ENCODE results near the gene KCNC1. TPM values are rescaled to one million over a fixed set of nuclear protein-coding genes. Genes with fewer than 3 reads are reported as not detected.

Gene KCNC1
- total RNA-seq, 1 donor: not detected

DNA sequence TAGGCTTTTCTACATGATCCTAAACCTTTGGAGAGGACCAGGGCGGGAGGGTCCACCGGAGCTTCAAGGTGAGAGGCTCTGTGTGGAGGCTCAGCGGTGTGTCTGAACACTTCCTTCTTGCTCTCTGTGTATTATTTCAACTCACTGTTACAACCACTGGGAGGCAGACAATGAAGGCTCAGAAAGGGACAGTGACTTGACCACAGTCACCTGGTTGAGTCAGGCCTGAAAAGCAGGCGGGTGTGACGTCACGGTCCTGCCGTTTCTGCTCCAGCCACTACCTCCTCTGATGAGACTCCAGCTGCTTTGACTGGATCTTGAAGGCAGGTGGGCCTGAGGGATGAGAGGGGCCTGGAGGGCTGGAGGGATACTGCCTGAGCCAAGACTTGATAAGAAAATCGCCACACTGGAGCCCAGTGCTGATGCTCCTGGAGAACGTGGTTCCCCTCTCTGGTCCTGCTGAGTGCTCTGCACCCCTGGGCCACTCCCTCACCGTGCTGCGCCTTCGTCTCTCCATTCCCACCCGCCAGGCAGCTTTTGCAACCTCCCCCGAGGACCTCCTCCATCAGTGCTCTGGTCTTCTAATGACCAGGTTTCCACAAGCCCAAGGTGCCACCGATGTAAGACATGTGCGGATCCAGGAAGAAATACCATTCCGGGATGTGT, 27.9 kb downstream of the KCNC1 start:
- H3K4me3 ChIP-seq (ENCODE audit: low read depth, low read length): no peak overlapping the region
- no peak for DNase-seq (ENCODE audit: low read depth)
- TF ChIP-seq, protein P1, sequence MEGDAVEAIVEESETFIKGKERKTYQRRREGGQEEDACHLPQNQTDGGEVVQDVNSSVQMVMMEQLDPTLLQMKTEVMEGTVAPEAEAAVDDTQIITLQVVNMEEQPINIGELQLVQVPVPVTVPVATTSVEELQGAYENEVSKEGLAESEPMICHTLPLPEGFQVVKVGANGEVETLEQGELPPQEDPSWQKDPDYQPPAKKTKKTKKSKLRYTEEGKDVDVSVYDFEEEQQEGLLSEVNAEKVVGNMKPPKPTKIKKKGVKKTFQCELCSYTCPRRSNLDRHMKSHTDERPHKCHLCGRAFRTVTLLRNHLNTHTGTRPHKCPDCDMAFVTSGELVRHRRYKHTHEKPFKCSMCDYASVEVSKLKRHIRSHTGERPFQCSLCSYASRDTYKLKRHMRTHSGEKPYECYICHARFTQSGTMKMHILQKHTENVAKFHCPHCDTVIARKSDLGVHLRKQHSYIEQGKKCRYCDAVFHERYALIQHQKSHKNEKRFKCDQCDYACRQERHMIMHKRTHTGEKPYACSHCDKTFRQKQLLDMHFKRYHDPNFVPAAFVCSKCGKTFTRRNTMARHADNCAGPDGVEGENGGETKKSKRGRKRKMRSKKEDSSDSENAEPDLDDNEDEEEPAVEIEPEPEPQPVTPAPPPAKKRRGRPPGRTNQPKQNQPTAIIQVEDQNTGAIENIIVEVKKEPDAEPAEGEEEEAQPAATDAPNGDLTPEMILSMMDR (IDR thresholded peaks at IDR 0.05; ENCODE audit: insufficient read depth, low read depth, low read length): no peak

DNA sequence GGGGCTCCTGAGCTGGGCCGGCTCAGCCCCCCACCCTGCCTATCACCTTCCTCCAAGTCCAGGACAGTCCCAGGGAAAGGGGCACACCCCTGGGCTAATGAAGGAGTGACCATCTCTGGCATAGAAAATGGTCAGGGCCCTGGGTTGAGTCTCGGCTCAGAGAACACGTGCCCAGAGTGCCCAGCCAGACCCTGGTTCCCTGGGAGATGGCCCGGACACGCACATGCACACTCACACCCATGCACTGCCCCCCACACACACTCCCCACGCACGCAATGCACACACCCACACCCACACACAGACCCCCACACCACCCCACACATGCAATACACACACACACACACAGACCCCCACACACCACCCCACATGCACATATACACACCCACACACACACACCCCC, 28.7 kb downstream of the KCNC1 start:
- no peak for DNase-seq (ENCODE audit: low read depth)
- H3K4me3 ChIP-seq (ENCODE audit: low read depth, low read length): no peak overlapping the region
- TF ChIP-seq, protein P1 (IDR thresholded peaks at IDR 0.05; ENCODE audit: insufficient read depth, low read depth, low read length): no peak

DNA sequence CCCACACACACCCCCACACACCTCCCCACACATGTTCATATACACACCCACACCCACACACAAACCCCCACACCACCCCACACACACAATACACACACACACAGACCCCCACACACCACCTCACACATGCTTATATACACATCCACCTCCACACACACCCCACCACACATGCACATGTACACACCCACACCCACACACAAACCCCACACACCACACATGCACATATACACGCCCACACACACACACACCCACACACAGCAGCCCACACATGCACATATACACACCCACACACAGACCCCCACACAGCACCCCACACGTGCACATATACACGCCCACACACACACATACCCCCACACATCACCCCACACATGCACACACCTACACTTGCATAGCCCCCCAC, 29.1 kb downstream of the KCNC1 start:
- TF ChIP-seq, protein P1 (IDR thresholded peaks at IDR 0.05; ENCODE audit: insufficient read depth, low read depth, low read length): no peak
- DNase-seq (ENCODE audit: low read depth): no peak
- no peak overlapping the region for H3K4me3 ChIP-seq (ENCODE audit: low read depth, low read length)

DNA sequence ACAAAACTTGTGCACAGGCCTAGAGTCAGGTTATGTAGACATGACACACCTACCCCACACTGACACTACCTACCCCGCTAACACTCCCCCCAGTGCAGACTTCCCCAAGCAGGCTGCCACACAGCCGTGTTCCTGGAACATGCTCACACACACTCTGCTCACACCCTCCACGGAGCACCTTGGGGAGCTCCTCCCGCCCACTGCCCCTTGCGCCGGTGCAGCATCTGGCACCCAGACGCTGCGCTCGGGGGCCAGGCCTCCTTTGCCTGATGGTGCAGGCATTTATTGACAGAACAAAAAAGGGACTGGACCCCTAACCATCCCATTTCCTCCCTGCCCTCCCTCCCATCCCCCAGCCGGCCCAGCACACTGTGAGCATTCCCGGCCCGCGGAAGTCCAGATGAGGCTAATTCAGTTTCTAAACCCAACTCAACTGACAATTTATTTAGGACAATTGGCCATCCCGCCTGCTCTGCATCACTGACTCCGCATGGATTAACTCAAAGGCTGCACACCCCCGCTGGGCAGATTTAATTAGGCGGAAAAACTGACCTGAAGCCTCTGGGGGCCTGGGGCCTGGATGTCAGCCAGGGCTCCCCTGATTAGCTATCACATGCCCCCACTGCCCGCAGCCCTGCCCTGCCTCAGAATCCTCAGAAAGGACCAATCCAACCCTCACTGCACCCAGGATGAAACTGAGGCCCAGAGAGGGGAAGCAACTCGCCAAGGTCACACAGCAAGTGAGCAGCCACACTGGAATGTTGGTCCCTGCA, 30.1 kb downstream of the KCNC1 start:
- DNase-seq (ENCODE audit: low read depth): no peak
- TF ChIP-seq, protein P1 (IDR thresholded peaks at IDR 0.05; ENCODE audit: insufficient read depth, low read depth, low read length): no peak
- H3K4me3 ChIP-seq (ENCODE audit: low read depth, low read length): no peak overlapping the region

DNA sequence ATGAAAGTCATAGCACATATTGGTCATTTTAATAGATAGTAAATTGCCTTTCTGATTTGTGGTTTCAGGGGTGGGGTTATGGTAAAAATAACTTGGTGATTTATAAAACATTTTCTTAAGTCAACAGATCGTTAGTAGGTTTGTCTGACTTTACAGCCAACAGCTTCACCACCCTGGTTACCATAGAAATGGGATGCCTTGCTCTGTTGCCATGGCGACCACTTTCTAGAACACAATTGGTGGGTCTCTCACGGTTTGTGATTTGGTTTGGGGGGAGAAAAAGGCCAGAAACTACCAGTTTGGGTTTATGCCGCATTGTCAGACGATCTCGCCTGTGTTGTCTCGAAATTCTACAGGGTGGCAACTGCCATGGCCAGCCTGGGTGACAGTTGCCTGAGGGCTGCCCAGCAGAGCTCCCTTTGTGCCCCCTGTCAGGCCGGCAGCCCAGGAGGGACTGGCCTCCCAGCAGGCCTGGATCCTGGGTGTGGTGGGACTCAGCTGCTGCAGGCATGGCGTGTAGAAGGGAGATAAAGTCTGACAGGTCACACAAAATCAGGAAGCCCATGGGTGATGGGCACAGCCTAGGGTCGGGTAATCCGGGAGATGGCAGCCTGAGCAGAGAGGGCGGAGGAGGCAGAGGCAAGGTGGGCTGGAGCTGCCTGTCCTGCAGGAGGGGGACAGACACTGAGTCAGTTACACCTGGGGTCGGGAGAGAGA, 30.9 kb downstream of the KCNC1 start:
- TF ChIP-seq, protein P1 (IDR thresholded peaks at IDR 0.05; ENCODE audit: insufficient read depth, low read depth, low read length): no peak
- DNase-seq (ENCODE audit: low read depth): no peak

DNA sequence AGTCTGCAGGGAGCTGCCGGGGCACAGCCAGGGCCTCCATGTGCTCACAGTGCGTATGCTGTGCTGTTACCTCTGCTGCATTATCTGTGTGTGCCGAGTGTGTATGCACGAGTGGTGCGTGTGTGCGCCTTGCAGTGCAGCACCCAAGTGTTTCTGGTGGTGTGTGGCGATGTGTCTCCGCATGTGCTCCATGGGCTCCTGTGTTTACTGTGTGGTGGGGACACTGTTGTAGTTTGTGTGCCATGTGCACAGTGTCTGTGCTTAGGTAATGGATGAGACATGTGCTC, 31.4 kb downstream of the KCNC1 start:
- no peak overlapping the region for H3K4me3 ChIP-seq (ENCODE audit: low read depth, low read length)
- no peak for DNase-seq (ENCODE audit: low read depth)
- TF ChIP-seq, protein P1 (IDR thresholded peaks at IDR 0.05; ENCODE audit: insufficient read depth, low read depth, low read length): no peak

More for the DNA sequence above, 30.9 kb downstream of the KCNC1 start:
- no peak overlapping the region for H3K4me3 ChIP-seq (ENCODE audit: low read depth, low read length)
